Activated naive CD4-positive, alpha-beta T cell treated with anti-CD3 and anti-CD28 coated beads, Interleukin-2, amount 10 ng/mL, durations not matched to agents 7 days and 5 days (primary cell): ENCODE results near the gene TMEM108.

Experiments
- CTCF ChIA-PET: fragments of 350-600 bp; sonication (Branson Sonifier 250); formaldehyde crosslinking; loops from one replicate; lab custom pipeline; 2021; ENCODE audit warnings: antibody characterized with exemption; lab: Charles Lee
- DNase-seq: peaks from one replicate; pipeline ENCODE4 v3.0.0-alpha.2; 2020
- H3K27ac Mint-ChIP-seq: one replicate; pipeline ENCODE4 v1.8.0; 2021; ENCODE audit warnings: mild to moderate bottlenecking, moderate library complexity, mixed read lengths
- H3K27me3 Mint-ChIP-seq: one replicate; pipeline ENCODE4 v1.8.0; 2021; ENCODE audit warnings: mild to moderate bottlenecking, mixed read lengths
- H3K36me3 Mint-ChIP-seq: one replicate; pipeline ENCODE4 v1.8.0; 2021; ENCODE audit warnings: mixed read lengths
- H3K4me1 Mint-ChIP-seq: one replicate; pipeline ENCODE4 v1.8.0; 2021; ENCODE audit warnings: mixed read lengths
- H3K4me3 Mint-ChIP-seq: one replicate; pipeline ENCODE4 v1.8.0; 2021; ENCODE audit warnings: mild to moderate bottlenecking, moderate library complexity, mixed read lengths
- H3K9me3 Mint-ChIP-seq: one replicate; pipeline ENCODE4 v1.8.0; 2021; ENCODE audit warnings: mixed read lengths

Gene TMEM108

GRCh38 chr3:133283958-133284807, 246.0 kb downstream of the TMEM108 start:
- CTCF ChIA-PET: no interaction called here
- DNase-seq: no peak
- Mint-ChIP-seq H3K27me3 (peaks cover 8% of the 10 kb centered on the region), H3K4me3 (no peak overlapping the region), H3K27ac (no peak overlapping the region), H3K36me3 (no peaks in the 10 kb centered on the region), H3K4me1 (no peaks in the 10 kb centered on the region), H3K9me3 (no peaks in the 10 kb centered on the region)

DNA sequence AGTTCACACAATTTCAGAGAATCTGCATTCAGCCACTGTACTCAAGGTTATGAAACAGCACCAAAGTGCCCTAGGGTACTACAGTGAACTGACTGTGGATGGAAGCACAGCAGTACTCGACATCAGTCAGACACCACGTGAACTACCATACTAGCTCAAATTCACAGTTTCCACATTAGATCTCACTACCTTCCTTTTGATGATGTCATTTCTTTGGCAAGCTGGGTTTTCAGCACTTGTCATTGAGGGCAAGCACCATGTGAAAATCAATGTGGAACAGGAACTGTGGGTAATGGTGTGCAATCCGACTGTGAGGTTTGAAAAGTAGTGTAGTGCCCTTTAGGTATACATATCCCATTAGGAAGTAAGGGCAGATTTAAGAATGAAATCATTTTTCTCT, 251.1 kb downstream of the TMEM108 start:
- Mint-ChIP-seq H3K4me3 (no peak overlapping the region), H3K27ac (no peak overlapping the region), H3K4me1 (no peaks in the 10 kb centered on the region), H3K36me3 (no peaks in the 10 kb centered on the region), H3K9me3 (no peaks in the 10 kb centered on the region), H3K27me3 (peaks cover 2% of the 10 kb centered on the region)
- no peak for DNase-seq
- CTCF ChIA-PET: no interaction called here

- Mint-ChIP-seq H3K36me3 (no peaks in the 10 kb centered on the region), H3K9me3 (no peaks in the 10 kb centered on the region), H3K27me3 (peaks cover 1% of the 10 kb centered on the region), H3K4me1 (no peaks in the 10 kb centered on the region), H3K4me3 (no peak overlapping the region), H3K27ac (no peak overlapping the region)
- CTCF ChIA-PET: interaction anchor here (1.2 kb wide), 1 partner anchor 22 kb away, joined by 3 read pairs; no protein-coding TSS in a partner anchor
- no peak for DNase-seq
Measured at GRCh38 chr3:133292296-133292695, 254.1 kb downstream of the TMEM108 start.

DNA sequence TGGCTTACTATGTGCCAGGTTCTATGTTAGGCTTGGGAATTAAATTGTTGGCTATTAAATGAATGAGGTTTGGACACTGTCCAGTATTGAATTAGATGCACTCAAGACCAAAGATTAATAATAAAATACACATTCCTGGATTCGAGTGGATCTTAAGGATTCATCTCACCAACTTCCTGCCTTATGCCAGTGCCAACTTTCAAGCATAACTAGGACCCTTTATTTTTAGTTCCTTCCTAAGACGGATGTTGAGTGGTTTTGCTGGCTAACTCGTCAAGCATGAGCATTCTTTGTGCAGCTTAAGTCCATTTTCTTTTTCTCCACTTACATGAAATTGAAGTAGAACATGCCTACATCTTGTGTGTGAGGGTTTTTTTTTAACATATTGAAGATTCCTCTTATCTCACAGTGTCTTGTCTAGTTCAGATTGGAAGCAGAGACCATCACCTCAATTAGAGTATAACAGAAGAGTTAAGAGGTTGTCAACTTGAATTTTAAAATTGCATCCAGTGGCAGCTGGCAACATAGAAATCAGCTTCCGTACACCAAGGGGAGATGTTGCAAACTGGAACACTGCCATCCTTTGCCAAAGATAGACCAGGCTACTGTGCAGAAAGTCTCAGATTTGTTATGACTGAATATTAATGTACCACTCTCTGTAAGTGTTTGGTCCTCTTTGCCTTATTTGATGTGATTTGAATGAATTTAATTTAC, 255.4 kb downstream of the TMEM108 start:
- CTCF ChIA-PET: interaction anchor here (1.2 kb wide), 1 partner anchor 21 kb away, joined by 3 read pairs; no protein-coding TSS in a partner anchor
- Mint-ChIP-seq H3K4me1 (no peaks in the 10 kb centered on the region), H3K36me3 (no peaks in the 10 kb centered on the region), H3K4me3 (no peak overlapping the region), H3K9me3 (no peaks in the 10 kb centered on the region), H3K27ac (no peak overlapping the region), H3K27me3 (peaks cover 9% of the 10 kb centered on the region)
- no peak for DNase-seq

GRCh38 chr3:133294253-133294652, 256.1 kb downstream of the TMEM108 start:
- Mint-ChIP-seq H3K36me3 (no peaks in the 10 kb centered on the region), H3K27ac (no peak overlapping the region), H3K27me3 (peaks cover 9% of the 10 kb centered on the region), H3K9me3 (no peaks in the 10 kb centered on the region), H3K4me3 (no peak overlapping the region), H3K4me1 (no peaks in the 10 kb centered on the region)
- CTCF ChIA-PET: no interaction called here
- no peak for DNase-seq

GRCh38 chr3:133295199-133295901, 257.2 kb downstream of the TMEM108 start:
- Mint-ChIP-seq H3K4me3 (no peak overlapping the region), H3K27ac (no peak overlapping the region), H3K27me3 (peaks cover 9% of the 10 kb centered on the region), H3K9me3 (no peaks in the 10 kb centered on the region), H3K4me1 (no peaks in the 10 kb centered on the region), H3K36me3 (no peaks in the 10 kb centered on the region)
- no peak for DNase-seq
- CTCF ChIA-PET: no interaction called here

DNA sequence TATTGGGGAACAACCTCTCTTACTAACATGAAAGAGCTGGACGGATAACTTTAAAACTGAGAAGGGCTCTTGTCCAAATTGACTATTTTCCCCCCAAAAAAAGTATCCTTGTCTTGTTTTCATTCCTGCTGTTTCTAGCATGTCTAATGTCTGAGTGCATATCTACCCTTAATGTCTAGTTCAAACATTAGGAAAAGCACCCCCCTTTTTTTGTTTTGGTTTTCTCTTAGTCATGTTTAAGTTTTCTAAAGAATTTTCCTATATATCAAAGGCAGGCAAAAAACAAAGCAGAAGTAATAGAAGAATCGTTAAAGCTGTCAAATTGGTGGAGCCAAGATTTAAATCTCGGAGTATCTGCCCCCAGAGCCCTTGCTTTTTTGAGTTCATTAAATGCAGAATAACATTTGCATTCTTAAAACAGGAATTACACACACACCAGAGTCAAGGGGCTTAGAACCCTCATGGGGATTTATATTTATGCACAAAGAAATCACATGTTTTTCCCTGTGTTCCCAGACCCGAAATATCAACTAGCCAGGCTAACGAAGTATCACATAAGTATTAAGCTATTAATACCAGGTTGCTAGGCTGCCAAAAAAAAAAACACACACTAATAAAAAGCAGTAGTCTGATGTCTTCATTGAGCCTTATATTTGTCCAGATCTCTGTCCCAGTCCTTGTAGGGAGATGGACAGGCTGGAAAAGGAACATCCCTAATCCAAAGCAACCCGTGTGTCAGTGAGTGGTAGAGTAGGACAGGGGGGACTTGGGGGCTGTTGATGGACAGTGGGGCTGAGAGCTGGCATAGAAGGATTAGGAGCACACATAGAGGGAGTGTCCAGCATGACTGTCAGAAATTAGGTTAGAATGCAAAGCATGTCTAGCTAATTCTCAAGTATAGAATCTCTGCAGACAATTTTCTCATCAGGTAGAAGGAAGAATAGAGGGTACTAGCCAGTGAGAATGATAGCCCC, 258.0 kb downstream of the TMEM108 start:
- CTCF ChIA-PET: no interaction called here
- Mint-ChIP-seq H3K4me3 (no peak overlapping the region), H3K36me3 (no peaks in the 10 kb centered on the region), H3K9me3 (no peaks in the 10 kb centered on the region), H3K27me3 (peaks cover 9% of the 10 kb centered on the region), H3K27ac (no peak overlapping the region), H3K4me1 (no peaks in the 10 kb centered on the region)
- DNase-seq: no peak

- Mint-ChIP-seq H3K27me3 (peaks cover 9% of the 10 kb centered on the region), H3K9me3 (no peaks in the 10 kb centered on the region), H3K4me3 (no peak overlapping the region), H3K4me1 (no peaks in the 10 kb centered on the region), H3K36me3 (no peaks in the 10 kb centered on the region), H3K27ac (no peak overlapping the region)
- CTCF ChIA-PET: no interaction called here
- no peak for DNase-seq
Measured at GRCh38 chr3:133296981-133297380, 258.8 kb downstream of the TMEM108 start.

DNA sequence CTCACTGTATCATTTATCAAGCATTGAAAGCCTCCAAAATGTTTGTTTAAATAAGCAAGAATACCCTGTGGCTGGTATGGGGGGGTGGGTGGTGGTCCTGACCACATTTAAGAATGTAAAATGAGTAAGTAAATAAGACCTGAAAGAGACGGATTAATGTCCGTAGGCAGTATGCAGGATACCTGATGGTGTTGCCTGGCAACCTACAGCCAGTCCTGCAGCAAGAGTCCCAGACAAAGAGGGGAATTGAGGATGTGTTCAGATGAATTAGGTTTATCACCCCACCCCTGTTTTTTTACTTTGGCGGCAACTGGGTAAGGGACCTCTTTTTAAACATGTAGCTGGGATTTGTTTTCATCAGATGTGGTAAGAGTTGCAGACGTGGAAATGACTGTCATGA, 261.9 kb downstream of the TMEM108 start:
- H3K4me3 Mint-ChIP-seq: no peak overlapping the region
- peaks cover 9% of the 10 kb centered on the region for H3K27me3 Mint-ChIP-seq
- no peak for DNase-seq
- H3K9me3 Mint-ChIP-seq: peaks cover 2% of the 10 kb centered on the region
- H3K27ac Mint-ChIP-seq: no peak overlapping the region
- no peaks in the 10 kb centered on the region for H3K36me3 Mint-ChIP-seq
- no peaks in the 10 kb centered on the region for H3K4me1 Mint-ChIP-seq
- CTCF ChIA-PET: no interaction called here

DNA sequence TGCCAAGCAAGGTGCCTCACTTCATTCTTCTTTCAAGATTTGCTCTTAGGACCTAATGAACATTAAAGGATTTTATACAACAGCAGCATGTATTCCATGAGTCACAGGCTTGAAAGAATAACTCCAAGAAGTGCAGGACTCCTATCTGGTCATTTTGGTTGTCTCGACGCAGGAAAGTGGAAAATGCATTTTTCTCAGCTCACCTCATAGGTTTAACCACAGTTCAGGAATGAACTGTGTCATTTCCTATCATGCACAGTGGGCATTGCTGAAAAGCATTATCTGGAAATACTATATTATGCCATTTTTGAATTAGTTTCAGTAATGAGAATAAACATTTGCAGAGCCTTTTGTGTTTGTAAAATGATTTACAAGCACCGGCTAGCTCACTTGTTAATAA, 263.0 kb downstream of the TMEM108 start:
- no peak for DNase-seq
- Mint-ChIP-seq H3K4me1 (no peaks in the 10 kb centered on the region), H3K4me3 (no peak overlapping the region), H3K27ac (no peak overlapping the region), H3K27me3 (peaks cover 9% of the 10 kb centered on the region), H3K36me3 (no peaks in the 10 kb centered on the region), H3K9me3 (peaks cover 2% of the 10 kb centered on the region)
- CTCF ChIA-PET: no interaction called here

DNA sequence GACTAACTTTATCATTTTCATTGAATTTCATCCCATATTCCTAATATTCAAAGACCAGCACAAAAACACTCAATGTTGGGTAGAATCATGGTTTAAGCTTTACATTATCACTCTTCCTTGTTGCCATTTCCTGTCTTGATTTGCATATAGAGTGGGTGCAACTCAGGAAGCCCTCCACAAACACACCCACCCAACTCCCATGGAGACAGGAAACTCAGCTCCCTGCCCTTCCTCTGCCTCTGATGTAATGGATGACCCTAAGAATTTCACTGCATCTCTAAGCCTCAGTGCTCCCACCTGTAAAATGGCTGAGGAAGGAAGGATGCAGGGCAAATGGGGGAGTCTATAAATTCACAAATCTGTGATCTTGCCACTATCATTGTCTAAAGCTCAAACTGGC, 263.5 kb downstream of the TMEM108 start:
- Mint-ChIP-seq H3K27ac (no peak overlapping the region), H3K4me1 (no peaks in the 10 kb centered on the region), H3K9me3 (peaks cover 2% of the 10 kb centered on the region), H3K27me3 (peaks cover 9% of the 10 kb centered on the region), H3K4me3 (no peak overlapping the region), H3K36me3 (no peaks in the 10 kb centered on the region)
- CTCF ChIA-PET: no interaction called here
- DNase-seq: no peak

DNA sequence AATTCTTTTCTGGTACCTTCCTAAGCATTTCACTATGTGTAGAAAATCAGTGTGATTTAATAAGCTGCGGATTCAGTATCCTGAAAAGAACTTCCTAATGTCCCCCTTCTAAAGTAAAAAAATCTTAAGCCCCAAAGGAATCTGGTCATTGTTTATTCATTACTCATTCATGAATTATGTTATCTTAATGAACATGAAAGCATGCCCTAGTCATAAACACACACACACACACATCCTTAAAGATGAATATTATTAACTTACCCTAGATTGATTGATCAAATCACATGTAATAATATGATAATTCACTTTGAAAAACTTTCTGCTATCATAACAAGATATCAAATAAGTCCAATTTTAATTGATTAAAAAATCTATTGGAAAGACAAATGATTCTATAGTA, 265.2 kb downstream of the TMEM108 start:
- no peak for DNase-seq
- Mint-ChIP-seq H3K4me3 (no peak overlapping the region), H3K4me1 (no peaks in the 10 kb centered on the region), H3K27me3 (no peaks in the 10 kb centered on the region), H3K9me3 (peaks cover 2% of the 10 kb centered on the region), H3K27ac (no peak overlapping the region), H3K36me3 (no peaks in the 10 kb centered on the region)
- CTCF ChIA-PET: no interaction called here

- H3K9me3 Mint-ChIP-seq: peaks cover 10% of the 10 kb centered on the region
- no peaks in the 10 kb centered on the region for H3K36me3 Mint-ChIP-seq
- CTCF ChIA-PET: no interaction called here
- no peak for DNase-seq
- H3K4me3 Mint-ChIP-seq: no peak overlapping the region
- no peaks in the 10 kb centered on the region for H3K4me1 Mint-ChIP-seq
- H3K27me3 Mint-ChIP-seq: peaks cover 4% of the 10 kb centered on the region
- no peak overlapping the region for H3K27ac Mint-ChIP-seq
Measured at GRCh38 chr3:133317866-133318265, 279.7 kb downstream of the TMEM108 start.
